ENCODE data around the gene OGFR. TPM values are rescaled to one million over a fixed set of nuclear protein-coding genes. Genes with fewer than 3 reads are reported as not detected.

The OGFR gene
- total RNA-seq, 5 donors from 2014 or later (not counting 1 experiment from before 2014, with no cell fraction given): 46.5 to 91.1 (median 83.0) TPM

DNA sequence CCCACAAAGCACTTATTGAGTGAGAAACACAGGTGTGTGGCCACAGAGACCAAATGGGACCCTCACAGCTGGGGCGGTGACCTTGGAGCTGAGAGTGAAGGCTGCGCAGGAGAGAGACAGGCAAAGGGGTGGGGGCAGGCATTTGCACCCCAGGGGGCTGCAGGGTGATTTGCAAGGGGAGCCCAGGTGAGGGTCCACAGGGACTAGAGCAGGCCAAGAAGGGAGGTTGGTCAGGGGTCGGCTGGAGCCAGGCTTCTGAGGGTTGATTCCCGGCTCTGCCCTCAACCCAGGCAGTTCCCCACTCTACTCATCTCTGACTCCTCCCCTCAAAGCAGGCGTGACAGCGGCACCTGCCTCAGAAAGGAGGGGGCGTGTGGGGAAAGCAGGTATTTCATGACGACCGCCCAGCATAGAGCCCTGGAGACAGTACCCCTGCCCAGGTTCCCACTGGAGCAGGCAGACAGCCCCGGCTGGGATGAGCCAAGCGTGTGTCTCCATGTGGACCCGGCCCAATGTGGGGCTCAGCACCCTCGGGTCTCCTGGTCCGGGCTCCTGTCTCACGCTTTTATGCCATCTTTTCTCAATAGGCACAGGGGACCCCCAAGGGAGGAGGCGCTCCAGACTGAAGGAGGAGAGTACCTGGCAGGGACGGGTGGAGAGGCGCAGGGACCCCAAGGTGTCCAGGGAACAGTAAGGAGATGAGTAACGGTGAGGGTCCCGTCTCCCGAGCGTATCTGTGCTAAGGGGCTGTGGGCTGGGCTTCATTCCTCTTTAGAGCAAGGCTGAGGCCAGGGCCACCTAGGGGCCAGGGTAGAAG lies 11.5 kb upstream of the OGFR start:
- ATAC-seq (replicated peaks in 1 of 4) (no peak), DNase-seq (peak in 4 of 35 experiments; percentile 25 to 43 (median 32))
- POLR2A ChIA-PET: no interaction called here
- Mint-ChIP-seq H3K4me1 (peaks cover 32 to 38% (median 32%) of the 10 kb centered on the region in 3 donors), H3K9me3 (no peaks in the 10 kb centered on the region), H3K4me3 (peak overlapping the region; percentile 74 to 91 (median 76)), H3K36me3 (no peaks in the 10 kb centered on the region), H3K27me3 (no peaks in the 10 kb centered on the region), H3K27ac (peak overlapping the region; percentile 93 to 96)
- peaks cover 15 to 55% of the 10 kb centered on the region in 2 experiments for H3K4me1 ChIP-seq (ENCODE audit: control insufficient read depth in 1 of 2, extremely low read depth in 1 of 2, insufficient read depth in 2 of 2, low read length in 2 of 2)
- H3K27me3 ChIP-seq (replicated peaks in 1 of 2; ENCODE audit: control insufficient read depth in 2 of 2, extremely low read depth in 1 of 2, insufficient read depth in 2 of 2, low read length in 1 of 2): peaks cover 0 to 7% of the 10 kb centered on the region in 2 experiments
- peak overlapping the region; percentile 99 for H3K27ac ChIP-seq (ENCODE audit: low read length)
- WGBS (ENCODE audit: insufficient coverage): 91% methylated on average over 17 of the region's 22 CpGs
- CTCF ChIA-PET: interaction anchor here in 1 of 2 donors (1.2 to 1.4 kb wide), 2 partner anchors 11 to 12 kb away, joined by 4 to 7 read pairs; partner anchors contain the start of gene OGFR
- peak overlapping the region; percentile 25 to 63 for H3K4me3 ChIP-seq (ENCODE audit: control insufficient read depth in 1 of 2, extremely low read depth in 1 of 2, low read length in 1 of 2)
- H3K9me3 ChIP-seq: no peaks in the 10 kb centered on the region
- H3K36me3 ChIP-seq (ENCODE audit: control insufficient read depth in 2 of 2, extremely low read depth in 1 of 2, insufficient read depth in 1 of 2, low read length in 1 of 2): no peaks in the 10 kb centered on the region

GRCh38 chr20:62793757-62794006 lies 11.0 kb upstream of the OGFR start:
- peak in 1 of 35 experiments; percentile 36 for DNase-seq
- H3K36me3 Mint-ChIP-seq: peaks cover 5% of the 10 kb centered on the region
- Histone ChIP-seq H3K27me3 (replicated peaks in 1 of 2; ENCODE audit: control insufficient read depth in 2 of 2, extremely low read depth in 1 of 2, insufficient read depth in 2 of 2, low read length in 1 of 2) (peaks cover 0 to 7% of the 10 kb centered on the region in 2 experiments), H3K27ac (ENCODE audit: low read length) (peak overlapping the region; percentile 99), H3K4me1 (ENCODE audit: control insufficient read depth in 1 of 2, extremely low read depth in 1 of 2, insufficient read depth in 2 of 2, low read length in 2 of 2) (peaks cover 15 to 57% of the 10 kb centered on the region in 2 experiments), H3K4me3 (ENCODE audit: control insufficient read depth in 1 of 2, extremely low read depth in 1 of 2, low read length in 1 of 2) (peak overlapping the region; percentile 25 to 63), H3K9me3 (no peaks in the 10 kb centered on the region), H3K36me3 (ENCODE audit: control insufficient read depth in 2 of 2, extremely low read depth in 1 of 2, insufficient read depth in 1 of 2, low read length in 1 of 2) (peaks cover 0 to 5% of the 10 kb centered on the region in 2 donors)
- H3K4me3 Mint-ChIP-seq: peak overlapping the region; percentile 74 to 91 (median 76)
- WGBS (ENCODE audit: insufficient coverage): 65% methylated on average over 6 of the region's 7 CpGs
- H3K27ac Mint-ChIP-seq: peak overlapping the region; percentile 93 to 96
- peaks cover 37 to 41% (median 37%) of the 10 kb centered on the region in 3 donors for H3K4me1 Mint-ChIP-seq
- ChIA-PET POLR2A (interaction anchor here in 1 of 2 donors (0.6 to 1.0 kb wide), 2 partner anchors 11 to 142 kb away, joined by 3 to 4 read pairs; partner anchors contain the start of gene OGFR), CTCF (interaction anchor here in 1 of 2 donors (0.6 to 1.4 kb wide), 6 partner anchors 11 to 1250 kb away, joined by 3 to 8 read pairs (median 4); partner anchors contain the start of genes OGFR and TCFL5)
- no peaks in the 10 kb centered on the region for H3K9me3 Mint-ChIP-seq
- ATAC-seq (replicated peaks in 1 of 4): no peak
- H3K27me3 Mint-ChIP-seq: no peaks in the 10 kb centered on the region

DNA sequence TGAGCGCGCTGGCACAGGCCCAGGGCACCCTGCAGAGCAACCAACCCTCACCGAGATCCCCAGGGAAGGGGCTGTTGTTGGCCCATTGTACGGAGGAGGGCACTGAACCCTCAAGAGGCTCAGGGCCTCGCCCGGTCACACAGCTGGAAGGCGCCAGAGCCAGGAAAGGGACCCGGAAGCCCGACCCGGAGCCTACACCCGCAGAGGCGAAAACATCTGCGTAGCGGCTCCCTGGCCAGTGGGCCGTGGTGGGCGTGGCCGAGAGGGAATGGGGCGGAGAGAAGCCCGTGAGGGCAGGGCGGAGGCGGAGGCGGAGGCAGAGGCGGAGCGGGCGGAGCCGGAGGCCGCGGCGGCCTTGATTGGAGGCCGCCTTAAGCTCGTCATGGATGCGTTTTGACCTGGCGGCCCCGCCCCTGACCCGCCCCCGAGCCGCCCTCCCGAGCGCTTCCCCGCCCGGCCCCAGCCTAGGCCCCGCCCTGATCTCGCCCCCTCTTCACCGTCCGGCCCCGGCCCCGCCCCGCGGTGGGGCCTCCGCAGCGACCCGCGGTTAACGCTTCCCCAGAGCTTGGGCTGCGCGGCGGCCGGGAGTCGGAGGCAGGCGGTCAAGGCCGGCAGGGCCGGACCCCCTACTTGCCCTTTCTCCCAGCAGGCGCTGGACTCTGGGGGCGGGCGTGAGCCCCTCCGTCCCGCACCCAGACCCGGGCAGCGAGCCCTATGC lies 10.5 kb upstream of the OGFR start:
- WGBS (ENCODE audit: insufficient coverage): under 1% methylated on average over 54 of the region's 69 CpGs
- peaks cover 15 to 57% of the 10 kb centered on the region in 2 experiments for H3K4me1 ChIP-seq (ENCODE audit: control insufficient read depth in 1 of 2, extremely low read depth in 1 of 2, insufficient read depth in 2 of 2, low read length in 2 of 2)
- POLR2A ChIA-PET: interaction anchor here (0.6 to 1.0 kb wide), 6 partner anchors 9 to 191 kb away, joined by 3 to 5 read pairs (median 4); partner anchors contain the start of gene OGFR (in 2 of the 2)
- DNase-seq (peak; percentile 72 to 97 (median 86)), ATAC-seq (replicated peaks in 1 of 4) (peak; percentile 76 to 80 (median 76))
- H3K27me3 ChIP-seq (replicated peaks in 1 of 2; ENCODE audit: control insufficient read depth in 2 of 2, extremely low read depth in 1 of 2, insufficient read depth in 2 of 2, low read length in 1 of 2): peaks cover 0 to 3% of the 10 kb centered on the region in 2 experiments
- H3K4me3 ChIP-seq (ENCODE audit: control insufficient read depth in 1 of 2, extremely low read depth in 1 of 2, low read length in 1 of 2): peak overlapping the region; percentile 72 to 81
- no peaks in the 10 kb centered on the region for H3K27me3 Mint-ChIP-seq
- CTCF ChIA-PET: interaction anchor here in 1 of 2 donors (0.6 to 1.4 kb wide), 10 partner anchors 10 to 1249 kb away, joined by 3 to 8 read pairs (median 4); partner anchors contain the start of genes OGFR and TCFL5
- peak overlapping the region; percentile 93 to 96 for H3K27ac Mint-ChIP-seq
- peaks cover 38 to 41% (median 38%) of the 10 kb centered on the region in 3 donors for H3K4me1 Mint-ChIP-seq
- peak overlapping the region; percentile 99 for H3K27ac ChIP-seq (ENCODE audit: low read length)
- peaks cover 0 to 10% of the 10 kb centered on the region in 2 donors for H3K36me3 ChIP-seq (ENCODE audit: control insufficient read depth in 2 of 2, extremely low read depth in 1 of 2, insufficient read depth in 1 of 2, low read length in 1 of 2)
- peak overlapping the region; percentile 85 to 91 (median 86) for H3K4me3 Mint-ChIP-seq
- peaks cover 8% of the 10 kb centered on the region for H3K36me3 Mint-ChIP-seq
- no peaks in the 10 kb centered on the region for H3K9me3 Mint-ChIP-seq
- no peaks in the 10 kb centered on the region for H3K9me3 ChIP-seq

DNA sequence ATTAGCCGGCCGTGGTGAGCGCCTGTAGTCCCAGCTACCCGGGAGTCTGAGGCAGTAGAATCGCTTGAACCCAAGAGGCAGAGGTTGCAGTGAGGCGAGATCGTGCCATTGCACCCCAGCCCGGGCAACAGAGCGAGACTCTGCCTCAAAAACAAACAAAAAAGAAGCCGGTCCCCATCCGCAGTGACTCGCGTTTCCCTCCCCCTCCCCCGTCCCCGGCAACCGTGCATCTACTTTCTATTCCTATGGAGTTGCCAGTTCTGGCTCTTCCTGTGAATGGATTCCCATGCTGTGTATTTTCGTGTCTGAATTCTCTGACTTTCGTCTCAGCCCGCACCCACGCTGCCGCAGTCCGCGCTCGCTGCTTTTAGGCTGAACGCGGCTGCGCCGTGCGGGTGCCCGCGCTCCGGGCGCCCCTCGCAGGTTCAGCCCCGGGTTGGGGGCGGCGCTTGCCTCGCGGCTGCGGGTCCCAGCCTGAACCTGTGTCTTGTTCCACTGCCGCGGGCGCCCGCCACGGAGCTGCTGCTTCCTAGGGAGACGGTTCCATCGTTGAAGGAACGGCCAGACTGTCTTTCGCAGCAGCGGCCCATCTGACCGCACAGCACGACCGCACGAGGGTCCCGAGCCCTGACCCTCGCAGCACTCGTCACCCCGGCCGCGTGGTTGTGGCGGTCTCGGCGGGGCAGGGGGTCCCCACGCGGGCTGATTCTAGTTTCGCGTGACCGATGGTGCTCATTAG lies 9.4 kb upstream of the OGFR start:
- Mint-ChIP-seq H3K27me3 (no peaks in the 10 kb centered on the region), H3K9me3 (no peaks in the 10 kb centered on the region), H3K36me3 (peaks cover 18% of the 10 kb centered on the region), H3K4me3 (peak overlapping the region; percentile 85 to 91 (median 86)), H3K4me1 (peaks cover 38 to 43% (median 38%) of the 10 kb centered on the region in 3 donors), H3K27ac (peak overlapping the region; percentile 91 to 95)
- Histone ChIP-seq H3K27ac (ENCODE audit: low read length) (peak overlapping the region; percentile 75), H3K9me3 (no peaks in the 10 kb centered on the region), H3K4me1 (ENCODE audit: control insufficient read depth in 1 of 2, extremely low read depth in 1 of 2, insufficient read depth in 2 of 2, low read length in 2 of 2) (peaks cover 15 to 57% of the 10 kb centered on the region in 2 experiments), H3K4me3 (ENCODE audit: control insufficient read depth in 1 of 2, extremely low read depth in 1 of 2, low read length in 1 of 2) (peak overlapping the region; percentile 72 to 81), H3K27me3 (replicated peaks in 1 of 2; ENCODE audit: control insufficient read depth in 2 of 2, extremely low read depth in 1 of 2, insufficient read depth in 2 of 2, low read length in 1 of 2) (peaks cover 0 to 3% of the 10 kb centered on the region in 2 experiments), H3K36me3 (ENCODE audit: control insufficient read depth in 2 of 2, extremely low read depth in 1 of 2, insufficient read depth in 1 of 2, low read length in 1 of 2) (peaks cover 0 to 19% of the 10 kb centered on the region in 2 donors)
- POLR2A ChIA-PET: interaction anchor here in 1 of 2 donors (0.6 kb wide), 1 partner anchor 107 kb away, joined by 3 read pairs; no protein-coding TSS in a partner anchor
- peak; percentile 10 to 19 (median 14) for ATAC-seq (replicated peaks in 1 of 4)
- peak; percentile 23 to 76 (median 59) for DNase-seq
- CTCF ChIA-PET: interaction anchor here in 1 of 2 donors (0.8 to 1.3 kb wide), 3 partner anchors 13 to 295 kb away, joined by 3 to 8 read pairs (median 4); no protein-coding TSS in a partner anchor
- WGBS (ENCODE audit: insufficient coverage): under 1% methylated on average over 64 of the region's 68 CpGs

GRCh38 chr20:62796699-62797491 lies 7.7 kb upstream of the OGFR start:
- peak overlapping the region; percentile 74 to 81 for H3K27ac Mint-ChIP-seq
- peak overlapping the region; percentile 80 to 83 (median 81) for H3K4me3 Mint-ChIP-seq
- H3K4me1 Mint-ChIP-seq: peaks cover 30 to 35% (median 31%) of the 10 kb centered on the region in 3 donors
- H3K27me3 Mint-ChIP-seq: no peaks in the 10 kb centered on the region
- ATAC-seq (replicated peaks in 1 of 4) (no peak), DNase-seq (peak in 1 of 35 experiments; percentile 48)
- ChIA-PET CTCF (interaction anchor here in 1 of 2 donors (0.5 kb wide), 1 partner anchor 72 kb away, joined by 4 read pairs; no protein-coding TSS in a partner anchor), POLR2A (interaction anchor here (0.6 to 1.0 kb wide), 3 partner anchors 145 to 496 kb away, joined by 3 read pairs; no protein-coding TSS in a partner anchor)
- H3K9me3 ChIP-seq: no peaks in the 10 kb centered on the region
- H3K9me3 Mint-ChIP-seq: no peaks in the 10 kb centered on the region
- no peaks in the 10 kb centered on the region for H3K27me3 ChIP-seq (replicated peaks in 1 of 2; ENCODE audit: control insufficient read depth in 2 of 2, extremely low read depth in 1 of 2, insufficient read depth in 2 of 2, low read length in 1 of 2)
- no peak overlapping the region for H3K27ac ChIP-seq (ENCODE audit: low read length)
- H3K36me3 ChIP-seq (ENCODE audit: control insufficient read depth in 2 of 2, extremely low read depth in 1 of 2, insufficient read depth in 1 of 2, low read length in 1 of 2): peaks cover 0 to 24% of the 10 kb centered on the region in 2 donors
- H3K4me3 ChIP-seq (ENCODE audit: control insufficient read depth in 1 of 2, extremely low read depth in 1 of 2, low read length in 1 of 2): peak overlapping the region; percentile 27 to 31
- peaks cover 12 to 48% of the 10 kb centered on the region in 2 experiments for H3K4me1 ChIP-seq (ENCODE audit: control insufficient read depth in 1 of 2, extremely low read depth in 1 of 2, insufficient read depth in 2 of 2, low read length in 2 of 2)
- 48% methylated on average over 28 of the region's 53 CpGs for WGBS (ENCODE audit: insufficient coverage)
- peaks cover 20% of the 10 kb centered on the region for H3K36me3 Mint-ChIP-seq

All from T-cell (primary cell).